Activated B cell treated with CpG ODN at 0.5 μM for 24 hours (primary cell): ENCODE results near the gene NOTUM. TPM values are rescaled to one million over a fixed set of nuclear protein-coding genes. Genes with fewer than 3 reads are reported as not detected.
A peak's percentile ranks its signal among the peaks of the same experiment; 100 is the strongest.

ENCODE experiments used
- ATAC-seq: fragments of 200-7000 bp; cut with Tn5 transposase; one replicate; pipeline ENCODE4 v1.10.0; 2021; ENCODE audit warnings: low read depth, mild to moderate bottlenecking, moderate library complexity
- CTCF ChIA-PET: fragments of 350-600 bp; sonication (Branson Sonifier 250); formaldehyde crosslinking; loops from one replicate; lab custom pipeline; 2021; ENCODE audit warnings: antibody characterized with exemption; lab: Charles Lee
- POLR2A ChIA-PET: fragments of 350-600 bp; sonication (Branson Sonifier 250); formaldehyde crosslinking; loops from one replicate; lab custom pipeline; 2021; ENCODE audit warnings: antibody characterized with exemption; lab: Charles Lee
- DNase-seq: peaks from one replicate; pipeline ENCODE4 v3.0.0; 2022
- H3K27ac Mint-ChIP-seq: one replicate; pipeline ENCODE4 v1.8.0; 2020; ENCODE audit warnings: mixed read lengths
- H3K27me3 Mint-ChIP-seq: one replicate; pipeline ENCODE4 v1.8.0; 2021; ENCODE audit warnings: mixed read lengths
- H3K36me3 Mint-ChIP-seq: one replicate; pipeline ENCODE4 v1.8.0; 2021; ENCODE audit warnings: low read depth, mixed read lengths
- H3K4me1 Mint-ChIP-seq: one replicate; pipeline ENCODE4 v1.8.0; 2021; ENCODE audit warnings: mixed read lengths
- H3K4me3 Mint-ChIP-seq: one replicate; pipeline ENCODE4 v1.8.0; 2020; ENCODE audit warnings: mild to moderate bottlenecking, mixed read lengths
- H3K9me3 Mint-ChIP-seq: one replicate; pipeline ENCODE4 v1.8.0; 2020; ENCODE audit warnings: mixed read lengths
- intact Hi-C: fragments of 100-400 bp; cut with micrococcal nuclease; formaldehyde crosslinking; loops from one replicate; pipeline ENCODE4 v1.15.1; 2024
- total RNA-seq: library from RNA; stranded (reverse); gene quantifications from 2 replicates; pipeline ENCODE4 v1.2.3, GENCODE V29; 2022
- TF ChIP-seq, protein P1 (sequence below): fragments of 200-600 bp; IDR thresholded peaks from one replicate; pipeline ENCODE4 v1.8.0; 2022; ENCODE audit warnings: antibody characterized with exemption, mild to moderate bottlenecking

The NOTUM gene
- total RNA-seq, 1 donor from 2014 or later, result not detected

DNA sequence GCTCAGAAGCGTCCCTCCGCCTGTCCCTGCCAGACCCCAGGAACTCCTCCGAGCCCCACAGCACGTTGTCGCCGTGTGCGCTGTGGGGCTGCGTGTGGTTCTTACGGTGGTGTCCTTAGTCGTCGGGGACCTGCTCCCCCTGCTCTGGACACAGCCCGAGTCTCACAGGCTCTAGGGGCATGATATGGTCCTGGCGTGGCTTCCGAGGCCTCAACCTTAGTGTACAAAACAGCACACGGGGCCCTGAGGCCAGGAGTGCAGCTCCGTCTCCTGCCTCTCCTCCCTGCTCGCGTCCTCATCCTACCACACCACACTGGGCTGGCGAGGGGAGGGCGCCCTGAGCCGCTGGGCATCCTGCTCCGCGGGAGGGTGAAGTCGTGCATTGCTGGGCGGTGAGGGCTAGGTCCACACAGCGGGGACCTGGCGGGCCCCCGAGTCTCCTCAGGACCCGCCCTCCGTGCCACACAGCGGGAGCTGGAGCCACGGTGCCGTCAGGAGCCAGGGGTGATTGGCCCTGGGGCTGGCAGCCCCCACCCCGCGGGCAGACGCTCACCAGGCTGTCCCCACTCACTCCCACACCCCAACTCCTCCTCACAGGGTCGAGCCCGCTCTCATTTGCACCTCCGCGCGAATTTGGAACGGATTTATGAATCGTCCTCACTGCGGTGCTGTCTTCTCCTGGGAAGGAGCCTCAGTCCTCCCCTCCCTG lies 32.3 kb downstream of the NOTUM start:
- Mint-ChIP-seq H3K9me3 (no peaks in the 10 kb centered on the region), H3K4me3 (peak overlapping the region; percentile 52), H3K27ac (no peak overlapping the region), H3K27me3 (peaks cover 7% of the 10 kb centered on the region), H3K36me3 (peaks cover 8% of the 10 kb centered on the region), H3K4me1 (peaks cover 29% of the 10 kb centered on the region)
- intact Hi-C loops, result loop anchor here (1.0 kb wide), 2 partner anchors 9 to 37 kb away; partner anchors contain the start of genes ALYREF, ANAPC11 and PYCR1
- DNase-seq (no peak), ATAC-seq (no peak)
- ChIA-PET POLR2A (interaction anchor here (1.5 to 3.5 kb wide), 4 partner anchors 12 to 67 kb away, joined by 3 to 28 read pairs (median 8); partner anchors contain the start of genes P4HB and SIRT7), CTCF (interaction anchor here (1.4 kb wide), 1 partner anchor 31 kb away, joined by 5 read pairs; no protein-coding TSS in a partner anchor)
- TF ChIP-seq, protein P1, sequence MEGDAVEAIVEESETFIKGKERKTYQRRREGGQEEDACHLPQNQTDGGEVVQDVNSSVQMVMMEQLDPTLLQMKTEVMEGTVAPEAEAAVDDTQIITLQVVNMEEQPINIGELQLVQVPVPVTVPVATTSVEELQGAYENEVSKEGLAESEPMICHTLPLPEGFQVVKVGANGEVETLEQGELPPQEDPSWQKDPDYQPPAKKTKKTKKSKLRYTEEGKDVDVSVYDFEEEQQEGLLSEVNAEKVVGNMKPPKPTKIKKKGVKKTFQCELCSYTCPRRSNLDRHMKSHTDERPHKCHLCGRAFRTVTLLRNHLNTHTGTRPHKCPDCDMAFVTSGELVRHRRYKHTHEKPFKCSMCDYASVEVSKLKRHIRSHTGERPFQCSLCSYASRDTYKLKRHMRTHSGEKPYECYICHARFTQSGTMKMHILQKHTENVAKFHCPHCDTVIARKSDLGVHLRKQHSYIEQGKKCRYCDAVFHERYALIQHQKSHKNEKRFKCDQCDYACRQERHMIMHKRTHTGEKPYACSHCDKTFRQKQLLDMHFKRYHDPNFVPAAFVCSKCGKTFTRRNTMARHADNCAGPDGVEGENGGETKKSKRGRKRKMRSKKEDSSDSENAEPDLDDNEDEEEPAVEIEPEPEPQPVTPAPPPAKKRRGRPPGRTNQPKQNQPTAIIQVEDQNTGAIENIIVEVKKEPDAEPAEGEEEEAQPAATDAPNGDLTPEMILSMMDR, result no peak

DNA sequence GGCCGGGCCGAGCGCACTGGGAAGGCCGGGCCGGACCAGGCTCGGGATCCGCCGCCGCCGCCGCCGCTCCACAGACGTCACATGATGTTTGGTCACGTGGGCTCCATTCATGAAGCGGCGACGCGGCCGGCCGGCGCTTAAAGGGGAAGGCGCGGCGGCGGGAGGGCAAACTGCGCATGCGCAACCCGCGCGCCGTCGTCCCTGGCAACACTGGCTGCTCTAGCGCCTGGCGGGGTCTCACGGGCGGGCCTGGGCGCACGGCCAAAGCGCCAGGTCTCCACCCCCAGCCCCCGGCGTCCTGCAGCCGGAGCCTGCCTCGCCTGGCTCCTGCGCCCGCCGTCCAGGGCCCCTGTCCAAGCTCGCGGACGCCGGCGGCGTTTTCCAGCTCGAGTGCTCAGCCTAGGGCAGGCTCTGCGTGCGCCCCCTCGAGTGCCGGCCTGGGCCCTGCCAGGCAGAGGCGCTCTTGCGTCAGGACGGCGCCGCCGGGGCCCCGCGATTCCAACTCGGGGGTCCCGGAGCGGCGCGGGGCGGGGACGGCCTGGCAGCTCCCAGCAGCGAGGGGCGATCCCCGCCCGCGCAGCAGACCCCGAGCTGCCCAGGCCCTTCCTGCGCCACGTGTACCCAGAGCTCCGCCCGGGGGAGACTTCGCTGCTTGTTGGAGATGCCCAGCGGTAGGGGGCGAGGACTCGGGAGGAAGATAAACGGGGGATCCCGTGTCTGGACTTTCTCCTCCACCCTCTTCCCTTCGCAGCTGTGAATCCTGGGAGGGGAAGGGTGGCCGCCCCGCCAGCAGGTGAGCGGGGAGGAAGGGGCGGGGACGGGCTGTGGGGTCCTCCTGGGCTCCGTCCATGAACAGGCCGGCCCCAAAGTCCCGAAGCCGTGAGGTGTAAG lies 33.1 kb downstream of the NOTUM start, which contains the start of gene MAFG:
Gene MAFG, minus strand, starts transcription at position 83 of the 891 bp plus-strand sequence. CDS start 4,550 bp downstream, outside the sequence.
- POLR2A ChIA-PET, result interaction anchor here (1.0 to 3.5 kb wide), 16 partner anchors 10 to 370 kb away, joined by 3 to 28 read pairs (median 4); partner anchors contain the start of genes ANAPC11, ARL16, ASPSCR1 and DCXR
- H3K4me3 Mint-ChIP-seq, result peak within 1 kb of the TSS; percentile 88
- H3K27me3 Mint-ChIP-seq, result peaks cover 7% of the 10 kb centered on the region
- peaks cover 5% of the 10 kb centered on the region for H3K36me3 Mint-ChIP-seq
- H3K9me3 Mint-ChIP-seq, result no peaks in the 10 kb centered on the region
- intact Hi-C loops, result loop anchor here (1.0 to 2.0 kb wide), 5 partner anchors 9 to 67 kb away; partner anchors contain the start of genes ALYREF, ANAPC11, ARHGDIA and ASPSCR1
- DNase-seq (peak; percentile 93), ATAC-seq (peak; percentile 60)
- H3K27ac Mint-ChIP-seq, result peak within 1 kb of the TSS; percentile 85
- TF ChIP-seq, protein P1, result no peak
- peaks cover 33% of the 10 kb centered on the region for H3K4me1 Mint-ChIP-seq
- CTCF ChIA-PET, result interaction anchor here (0.7 to 1.8 kb wide), 4 partner anchors 10 to 370 kb away, joined by 3 to 6 read pairs (median 4); partner anchors contain the start of gene SIRT7

DNA sequence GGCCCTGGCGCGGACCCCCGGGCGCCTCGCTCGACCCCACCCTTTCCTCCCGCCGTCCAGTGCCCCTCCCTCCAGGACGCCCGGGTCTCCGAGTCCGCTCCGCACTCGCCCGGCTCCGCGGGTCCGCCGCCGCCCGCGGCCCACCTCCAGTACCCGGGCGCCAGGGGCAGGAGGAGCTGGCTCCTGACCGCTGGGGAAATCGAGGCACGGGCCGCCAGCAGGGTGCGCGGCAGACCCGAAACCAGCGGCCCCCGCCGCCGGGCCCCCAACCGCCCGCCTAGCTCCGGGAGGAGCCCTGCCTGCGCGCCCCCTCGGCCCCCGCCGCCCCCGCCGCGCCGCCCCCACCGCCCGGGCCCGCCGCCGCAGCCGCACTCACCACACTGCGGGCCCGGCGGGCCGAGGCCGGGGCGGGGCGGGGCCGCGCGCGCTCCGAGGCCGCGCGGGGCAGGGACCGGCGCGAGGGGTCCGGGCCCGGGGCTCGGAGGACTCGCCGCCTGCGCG lies 33.8 kb downstream of the NOTUM start:
- ATAC-seq, result peak; percentile 18
- peaks cover 10% of the 10 kb centered on the region for H3K36me3 Mint-ChIP-seq
- CTCF ChIA-PET, result interaction anchor here (0.7 to 1.8 kb wide), 5 partner anchors 10 to 371 kb away, joined by 3 to 6 read pairs (median 4); partner anchors contain the start of gene SIRT7
- peaks cover 7% of the 10 kb centered on the region for H3K27me3 Mint-ChIP-seq
- H3K9me3 Mint-ChIP-seq, result no peaks in the 10 kb centered on the region
- peaks cover 33% of the 10 kb centered on the region for H3K4me1 Mint-ChIP-seq
- H3K27ac Mint-ChIP-seq, result no peak overlapping the region
- TF ChIP-seq, protein P1, result no peak
- intact Hi-C loops, result loop anchor here (1.0 to 2.0 kb wide), 3 partner anchors 50 to 66 kb away; partner anchors contain the start of genes ARHGDIA, ASPSCR1 and P4HB
- POLR2A ChIA-PET, result interaction anchor here (0.8 to 3.5 kb wide), 23 partner anchors 10 to 524 kb away, joined by 3 to 28 read pairs (median 4); partner anchors contain the start of genes ANAPC11, ARL16, ASPSCR1 and CYBC1
- DNase-seq, result no peak
- no peak overlapping the region for H3K4me3 Mint-ChIP-seq

DNA sequence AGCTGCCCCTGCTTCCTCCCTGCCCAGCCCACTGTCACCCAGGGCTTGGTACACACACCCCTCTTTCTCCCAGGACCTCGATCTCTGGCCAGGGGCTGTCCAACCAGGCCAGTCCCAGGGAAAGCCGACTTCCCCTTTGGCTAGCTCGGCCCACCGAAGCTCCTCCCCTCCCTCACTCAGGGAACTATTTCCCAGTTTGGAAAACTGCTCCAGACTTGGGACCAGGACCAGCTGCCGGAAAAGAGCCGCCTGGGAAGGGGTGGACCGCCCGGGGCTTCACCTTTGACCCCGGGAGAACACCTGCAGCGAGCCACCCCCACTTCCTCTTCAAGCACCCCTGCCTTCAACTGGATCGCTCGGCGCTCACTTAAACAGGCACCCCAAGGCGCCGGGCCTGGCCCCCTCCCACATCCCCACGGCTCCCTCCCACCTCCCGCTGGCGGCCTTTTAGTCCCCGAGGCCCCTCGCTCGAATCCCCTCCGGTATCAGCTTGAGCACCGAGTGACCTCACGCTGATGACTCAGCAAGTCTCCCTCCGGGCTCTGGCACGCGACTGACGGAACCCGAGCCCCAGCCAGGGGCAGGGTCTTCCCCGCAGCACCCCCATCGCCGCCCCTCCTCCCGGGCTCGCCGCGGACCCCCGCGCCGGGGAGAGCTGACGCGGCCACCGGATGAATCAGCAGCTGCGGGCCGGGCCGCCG lies 34.4 kb downstream of the NOTUM start:
- Mint-ChIP-seq H3K4me1 (peaks cover 33% of the 10 kb centered on the region), H3K36me3 (peaks cover 12% of the 10 kb centered on the region), H3K9me3 (no peaks in the 10 kb centered on the region), H3K27me3 (peaks cover 7% of the 10 kb centered on the region), H3K27ac (peak overlapping the region; percentile 85), H3K4me3 (peak overlapping the region; percentile 88)
- CTCF ChIA-PET, result interaction anchor here (0.9 to 1.8 kb wide), 3 partner anchors 9 to 33 kb away, joined by 3 to 6 read pairs (median 3); partner anchors contain the start of gene SIRT7
- DNase-seq (peak; percentile 71), ATAC-seq (peak; percentile 56)
- POLR2A ChIA-PET, result interaction anchor here (0.6 to 3.5 kb wide), 20 partner anchors 10 to 524 kb away, joined by 3 to 28 read pairs (median 4); partner anchors contain the start of genes ANAPC11, ARL16, CYBC1 and DCXR
- intact Hi-C loops, result loop anchor here (1.0 to 2.0 kb wide), 5 partner anchors 8 to 66 kb away; partner anchors contain the start of genes ARHGDIA, ASPSCR1, P4HB and PCYT2
- TF ChIP-seq, protein P1, result no peak
